GM19023 (cell line): ENCODE measurements around the gene FGF10.

Source experiments
- ATAC-seq: cut with Tn5 transposase; IDR thresholded peaks from one replicate; pipeline ENCODE4 v1.9.1; 2021; ENCODE audit warnings: mild to moderate bottlenecking, moderate library complexity; ENCODE audit not compliant: unreplicated experiment

Gene FGF10

DNA sequence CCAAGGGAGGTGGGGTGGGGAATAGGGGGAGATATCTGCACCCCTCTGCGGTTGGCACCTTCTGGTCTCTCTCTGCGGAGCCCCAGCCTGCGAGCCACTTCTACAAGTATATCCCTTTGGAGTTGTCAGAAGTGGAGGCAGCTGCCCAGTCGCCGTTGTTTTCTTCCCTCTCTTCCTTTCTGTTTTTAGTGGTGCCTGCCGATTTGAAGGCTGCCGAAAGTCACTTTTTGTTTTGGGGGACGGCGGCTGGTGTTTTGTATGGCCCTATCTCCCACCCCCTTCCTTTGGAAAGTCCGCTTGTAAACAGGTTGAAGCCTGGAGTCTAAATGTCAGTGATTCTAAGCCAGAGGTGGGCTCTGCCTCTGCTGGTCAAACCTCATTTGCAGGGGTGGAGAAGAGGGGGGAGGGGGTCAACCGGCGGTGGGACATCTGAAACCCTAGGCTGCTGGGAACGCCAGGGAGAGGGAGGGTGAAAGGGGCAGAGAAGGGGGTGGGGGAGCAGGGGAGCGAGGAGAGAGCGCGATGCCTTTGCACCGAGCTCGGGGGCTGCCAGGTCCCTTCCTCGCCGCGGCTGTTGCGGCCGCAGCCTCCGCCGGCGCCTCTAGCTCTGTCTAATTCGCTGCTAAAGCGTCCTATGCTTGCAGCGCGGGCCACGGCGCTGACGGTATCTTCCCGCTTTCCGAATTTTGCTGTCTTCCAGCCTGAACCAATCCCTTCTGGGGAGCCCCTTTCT lies at the start of gene FGF10:
Gene FGF10 (minus strand): TSS at position 331 of the 733 bp plus-strand sequence. CDS start 738 bp downstream, outside the sequence.
- ATAC-seq, result no peak

DNA sequence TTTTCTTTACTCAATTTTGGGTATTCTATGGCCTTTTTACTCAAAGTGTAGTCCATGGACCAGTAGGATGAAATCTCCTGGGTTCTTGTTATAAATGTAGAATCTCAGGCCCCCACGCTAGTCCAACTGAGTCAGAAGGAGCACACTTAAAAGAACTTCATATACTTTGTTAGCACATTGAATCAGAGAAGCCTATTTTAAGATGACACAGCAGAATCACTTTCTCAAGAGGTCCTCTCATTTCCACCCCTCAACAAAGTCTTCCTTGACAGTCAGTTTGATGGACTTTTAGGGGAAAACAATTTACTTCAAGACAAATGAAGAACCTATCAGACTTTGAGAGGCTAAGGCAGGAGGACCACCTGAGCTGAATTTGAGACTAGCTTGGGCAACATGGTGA lies 37.7 kb upstream of the FGF10 start:
- ATAC-seq, result no peak

DNA sequence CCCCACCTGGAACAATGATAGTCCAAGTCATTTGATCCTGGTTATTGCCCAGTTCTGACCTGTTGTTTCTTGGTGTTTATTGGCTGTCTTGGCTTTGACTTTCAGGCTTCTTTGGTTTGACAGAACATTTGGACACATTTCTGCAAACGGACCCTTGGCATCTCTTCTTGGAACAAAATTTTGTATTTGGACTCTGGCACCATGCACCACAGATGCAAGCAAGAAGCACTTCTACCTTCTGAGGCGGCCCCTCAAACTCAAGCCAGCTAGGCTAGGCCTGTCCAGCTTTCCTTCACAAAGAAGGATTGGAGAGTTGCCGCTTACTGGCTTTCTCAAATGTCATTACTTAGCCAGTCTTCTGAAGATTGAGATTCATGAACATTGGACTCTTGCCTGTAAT lies 23.1 kb upstream of the FGF10 start:
- no peak for ATAC-seq

DNA sequence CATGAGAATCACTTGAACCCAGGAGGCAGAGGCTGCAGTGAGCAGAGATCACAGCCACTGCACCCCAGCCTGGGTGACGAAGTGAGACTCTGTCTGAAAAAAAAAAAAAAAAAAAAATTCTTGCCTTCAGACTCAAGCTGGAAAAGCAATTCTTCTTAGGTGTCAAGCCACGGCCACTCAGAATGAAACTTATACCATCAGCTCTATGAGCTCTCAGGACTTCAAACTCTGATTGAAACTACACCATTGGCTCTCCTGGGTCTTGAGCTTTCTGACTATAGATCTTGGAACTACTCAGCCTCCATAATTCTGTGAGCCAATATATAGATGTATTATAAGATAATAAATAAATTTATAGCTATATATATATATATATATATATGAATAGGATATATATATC lies 12.9 kb upstream of the FGF10 start:
- no peak for ATAC-seq

DNA sequence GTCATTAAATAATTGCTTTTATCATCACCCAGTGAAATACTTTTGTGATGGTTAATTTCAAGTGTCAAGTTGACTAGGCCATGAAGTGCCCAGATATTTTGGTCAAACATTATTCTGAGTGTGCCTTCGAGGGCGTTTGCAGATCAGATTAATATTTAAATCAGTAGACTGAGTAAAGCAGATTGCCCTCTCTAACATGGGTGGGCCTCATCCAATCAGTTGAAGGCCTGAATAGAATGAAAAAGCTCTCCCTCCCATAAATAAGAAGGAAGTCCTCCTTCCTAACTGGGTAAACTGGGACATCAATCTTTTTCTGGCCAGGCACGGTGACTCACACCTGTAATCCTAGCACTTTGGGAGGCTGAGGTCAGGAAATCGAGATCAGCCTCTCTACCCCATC lies 12.4 kb upstream of the FGF10 start:
- no peak for ATAC-seq

DNA sequence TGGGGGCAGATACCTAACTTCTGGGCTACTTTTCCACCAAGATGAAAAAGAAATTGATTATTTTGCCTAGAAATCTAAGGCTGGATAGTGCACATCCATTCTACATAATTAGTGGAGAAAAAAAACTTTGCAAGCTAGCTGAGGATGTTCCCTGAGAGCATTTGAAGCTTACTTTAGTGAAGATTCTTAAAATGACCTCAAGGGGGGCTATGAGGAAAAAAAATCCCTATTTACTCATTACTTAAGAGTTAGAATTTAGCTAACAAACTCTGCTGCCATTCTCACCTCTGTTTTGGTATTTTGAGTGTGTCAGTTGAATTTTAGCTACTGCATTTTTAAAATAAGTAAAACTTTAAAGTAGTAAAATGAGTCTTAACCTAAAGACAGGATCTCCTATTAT lies 9.2 kb upstream of the FGF10 start:
- no peak for ATAC-seq

DNA sequence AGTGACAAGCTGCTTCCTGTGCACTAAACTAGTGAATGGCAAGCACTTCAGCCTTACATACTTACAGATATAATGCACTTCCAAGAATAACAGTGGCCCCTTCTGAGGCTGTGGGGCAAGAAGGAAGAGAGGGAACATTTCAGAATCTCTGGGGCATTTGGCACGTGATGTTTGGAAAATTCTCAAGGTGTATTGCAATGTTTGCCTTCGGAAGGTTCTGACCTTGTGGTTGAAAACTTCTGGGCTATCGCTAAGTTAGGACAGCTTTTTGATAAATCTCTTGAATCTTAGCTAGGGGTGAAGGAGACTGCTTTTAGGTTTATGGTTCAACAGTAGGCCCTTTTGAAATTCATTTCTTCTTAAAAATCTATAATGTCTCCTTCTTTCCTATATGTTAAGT lies 7.1 kb upstream of the FGF10 start:
- no peak for ATAC-seq

DNA sequence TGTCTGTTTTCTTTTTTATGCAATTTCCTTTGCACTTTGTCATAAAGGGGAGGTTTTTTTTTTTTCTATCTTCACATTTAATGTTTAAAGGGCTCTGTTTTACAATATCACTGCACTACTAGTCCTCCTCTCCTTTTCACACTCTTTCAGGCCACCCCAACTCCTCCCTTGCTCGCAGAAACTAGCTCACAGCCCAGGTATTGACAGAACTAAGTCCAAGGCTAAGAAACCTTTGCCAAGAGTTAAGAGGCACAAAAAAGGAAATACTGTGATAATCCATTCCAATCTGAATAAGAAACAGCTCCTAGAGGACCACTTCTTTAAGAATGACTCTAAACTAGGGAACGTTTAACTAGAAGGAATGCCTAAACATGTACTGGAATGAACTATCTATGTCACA lies 1.1 kb upstream of the FGF10 start:
- no peak for ATAC-seq

DNA sequence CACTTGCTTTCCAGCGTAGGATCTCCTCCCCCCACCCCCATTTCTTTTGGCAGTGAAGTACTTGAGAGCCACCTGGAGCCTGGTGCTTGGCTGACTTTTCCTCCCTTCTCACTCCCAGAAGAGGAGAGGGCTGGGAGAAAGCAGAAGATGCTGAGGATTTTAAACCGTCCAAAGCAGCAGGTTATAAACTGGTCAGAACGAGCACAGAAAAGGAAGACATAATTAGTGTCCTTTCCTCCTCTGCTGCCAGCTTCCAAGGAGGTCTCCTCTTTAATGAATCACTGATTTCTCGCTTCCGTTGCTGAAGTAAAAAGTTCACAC lies 563 bp upstream of the FGF10 start:
- no peak for ATAC-seq

DNA sequence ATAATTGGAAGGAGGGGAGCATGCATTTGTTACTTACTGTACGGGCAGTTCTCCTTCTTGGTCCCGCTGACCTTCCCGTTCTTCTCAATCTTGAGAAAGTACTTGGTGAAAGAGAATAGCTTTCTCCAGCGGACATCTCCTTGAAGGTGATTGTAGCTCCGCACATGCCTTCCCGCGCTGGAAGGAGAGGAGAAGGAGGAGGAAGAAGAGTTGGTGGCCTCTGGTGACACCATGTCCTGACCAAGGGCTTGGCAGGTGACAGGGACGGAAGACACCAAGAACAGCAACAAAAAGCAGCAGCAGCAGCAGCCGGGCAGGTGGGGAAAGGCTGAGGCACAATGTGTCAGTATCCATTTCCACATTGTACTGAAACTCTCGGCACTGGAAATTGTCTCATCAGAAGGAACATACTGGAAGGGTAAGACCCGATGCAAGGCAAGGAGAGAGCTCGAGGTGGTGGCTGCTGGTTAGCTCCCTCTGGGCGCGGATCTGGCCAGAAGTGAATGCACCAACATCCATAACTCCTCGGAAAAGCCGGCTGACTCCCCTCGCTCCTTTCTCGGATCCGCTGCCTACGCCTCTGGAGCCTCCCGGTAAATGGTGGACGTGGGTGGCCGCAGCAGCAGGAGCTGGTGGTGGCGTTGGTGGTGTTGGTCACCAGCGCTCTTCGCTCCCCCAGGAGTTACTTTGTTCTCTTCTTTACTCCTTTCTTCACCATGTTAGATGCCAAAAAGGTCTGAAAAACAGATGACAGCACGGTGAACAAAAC lies 715 bp downstream of the FGF10 start:
- no peak for ATAC-seq

DNA sequence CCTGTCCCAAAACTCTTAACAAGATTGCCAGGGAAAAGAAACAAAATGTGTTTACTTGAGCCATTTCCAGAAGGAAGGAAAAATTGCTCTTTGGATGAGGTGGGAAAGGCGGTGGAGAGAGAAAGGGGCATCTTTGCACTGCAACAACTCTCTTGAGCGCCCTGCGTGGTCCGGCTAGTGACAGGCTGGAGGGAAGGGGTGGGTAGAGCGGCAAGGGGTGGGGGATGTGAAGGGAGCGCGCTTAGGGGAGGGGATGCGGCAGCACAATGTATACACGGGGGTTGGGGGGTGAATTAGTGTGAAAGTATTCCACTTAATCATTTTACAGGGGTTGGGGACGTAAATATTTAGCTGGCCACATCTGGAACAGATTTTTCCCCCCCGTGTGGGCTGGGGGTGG lies 1.3 kb downstream of the FGF10 start:
- no peak for ATAC-seq

DNA sequence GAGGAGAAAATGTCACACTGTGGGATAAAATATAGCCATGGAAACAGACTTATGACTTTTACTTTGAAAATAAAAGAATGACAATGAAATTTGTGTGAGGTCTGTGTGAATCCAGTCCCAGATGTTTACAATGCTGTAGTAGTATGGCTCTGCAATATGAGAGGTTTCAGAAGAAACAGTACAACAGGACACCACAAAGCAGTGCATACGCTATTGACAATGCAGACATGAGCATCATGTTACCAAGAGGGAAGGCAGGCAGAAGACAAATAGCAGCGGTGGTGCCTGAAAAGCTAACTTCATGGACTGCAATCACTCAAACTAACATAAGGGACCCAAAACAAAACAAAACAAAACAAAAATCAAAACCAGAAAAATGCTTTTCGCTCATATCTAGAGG lies 1.8 kb downstream of the FGF10 start:
- ATAC-seq, result no peak

DNA sequence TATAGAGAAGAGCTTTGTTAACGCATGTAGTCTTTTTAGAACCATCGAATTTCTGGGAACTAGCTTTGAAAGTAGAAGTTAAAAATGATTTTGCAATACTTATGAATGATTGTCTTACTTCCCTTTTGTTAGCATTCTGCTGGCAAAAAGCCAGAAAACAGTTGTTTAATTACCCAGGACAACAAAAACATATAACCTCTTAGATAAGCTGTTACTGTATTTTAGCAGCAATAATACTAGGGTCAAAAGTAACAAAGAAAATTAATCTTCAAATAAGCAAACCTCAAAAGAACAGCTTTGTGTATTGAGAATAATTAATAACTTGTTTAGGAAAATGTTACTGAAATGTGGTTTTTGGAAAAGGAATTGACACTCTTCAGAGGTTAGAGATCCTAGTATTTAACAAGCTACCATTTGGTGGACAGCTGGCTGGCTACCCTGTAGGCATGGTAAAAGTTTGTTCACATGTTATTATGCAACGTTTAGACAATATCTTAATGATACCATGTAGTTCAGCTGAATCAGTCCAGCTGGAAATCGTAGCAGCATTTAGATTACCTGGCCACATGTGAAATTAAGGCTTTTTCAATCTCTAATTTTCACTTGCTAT lies 3.8 kb downstream of the FGF10 start:
- no peak for ATAC-seq

DNA sequence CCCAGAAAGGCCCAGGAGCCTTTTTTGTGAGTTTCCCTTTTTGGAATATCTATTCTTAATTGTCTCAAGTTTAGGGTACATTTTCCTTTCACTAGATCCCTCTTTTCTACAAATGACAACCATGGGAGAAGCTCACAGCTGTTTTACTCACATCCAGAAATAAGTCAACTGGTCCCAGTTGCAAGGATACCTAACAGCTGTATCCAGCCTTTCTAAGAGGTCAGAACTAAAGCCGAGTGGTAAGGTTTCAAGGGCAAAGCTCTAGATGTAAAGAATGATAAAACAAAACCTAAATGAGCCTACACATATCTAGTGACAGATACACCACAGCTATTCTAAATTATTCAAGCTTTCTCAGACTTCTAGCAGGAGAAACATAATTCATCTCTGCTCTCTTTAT lies 4.4 kb downstream of the FGF10 start:
- no peak for ATAC-seq

DNA sequence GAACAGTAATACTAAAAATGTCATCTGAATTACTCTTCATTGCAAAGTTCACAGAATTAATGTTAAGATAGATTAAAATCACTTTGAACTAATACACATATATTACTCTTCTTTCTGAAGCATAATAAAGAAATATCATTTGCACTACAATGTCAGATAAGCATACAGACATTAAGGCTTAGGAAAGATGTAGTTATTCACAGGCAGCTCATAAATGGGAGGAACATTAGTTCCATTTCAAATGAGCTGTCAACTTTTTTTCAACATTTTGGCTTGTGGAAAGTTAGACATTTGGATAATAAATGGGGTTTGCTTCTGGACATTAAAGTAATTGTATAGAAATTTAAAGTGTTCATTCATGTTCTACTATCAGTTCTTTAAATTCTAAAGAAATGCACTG lies 6.3 kb downstream of the FGF10 start:
- ATAC-seq, result no peak

DNA sequence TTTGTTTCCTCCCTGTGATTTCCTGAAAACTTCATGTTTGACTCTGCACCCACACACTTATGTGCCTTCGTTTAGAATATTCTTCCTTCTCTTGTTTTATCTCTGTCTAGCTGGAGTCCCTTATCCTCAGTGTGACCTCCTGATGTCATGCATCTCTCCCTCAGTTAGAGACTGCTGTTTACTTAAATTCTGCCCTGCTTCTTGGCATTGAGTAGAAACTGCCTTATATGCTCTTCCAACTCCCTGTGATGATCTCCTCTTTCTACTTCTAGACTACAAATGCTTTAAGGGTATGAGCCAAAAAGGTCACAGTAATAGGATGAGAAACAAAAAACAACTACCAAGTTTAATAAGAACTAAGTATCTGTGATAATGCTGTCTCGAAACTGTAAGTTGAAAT lies 12.2 kb downstream of the FGF10 start:
- ATAC-seq, result no peak

DNA sequence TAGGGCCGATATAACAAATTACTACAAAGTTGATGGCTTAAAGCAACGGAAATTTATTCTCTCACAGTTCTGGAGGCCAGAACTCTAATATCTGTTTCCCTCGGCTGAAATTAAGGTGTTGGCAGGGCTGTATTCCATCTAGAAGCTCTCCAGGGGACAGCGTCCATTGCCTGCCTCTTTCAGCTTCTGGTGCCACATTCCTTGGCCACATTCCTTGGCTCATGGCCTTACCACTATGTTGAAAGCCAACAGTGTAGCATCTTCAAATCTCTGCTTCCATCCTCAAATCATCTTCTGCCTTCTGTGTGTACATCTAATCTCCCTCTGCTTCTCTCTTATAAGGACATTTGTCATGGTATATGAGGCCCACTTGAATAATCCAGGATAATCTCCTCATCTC lies 17.2 kb downstream of the FGF10 start:
- ATAC-seq, result no peak

DNA sequence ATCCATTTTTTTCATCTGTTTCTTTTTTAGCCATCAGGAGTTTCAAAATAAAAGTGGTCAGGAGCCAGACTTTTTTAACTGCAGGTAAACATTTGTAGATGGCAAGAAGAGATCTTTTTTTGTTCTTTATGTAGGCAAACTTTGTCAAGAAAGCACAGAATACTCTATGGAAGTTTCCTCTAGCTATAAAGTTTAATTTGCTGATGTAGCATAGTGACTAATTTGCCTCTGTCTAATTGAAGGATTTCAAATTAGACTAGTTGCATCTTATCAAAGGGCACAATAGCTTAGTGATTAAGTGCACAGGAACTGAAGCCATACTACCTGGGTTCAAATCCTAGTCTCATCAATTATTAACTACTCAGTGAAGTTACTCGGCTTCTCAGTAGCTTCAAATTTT lies 22.0 kb downstream of the FGF10 start:
- no peak for ATAC-seq

DNA sequence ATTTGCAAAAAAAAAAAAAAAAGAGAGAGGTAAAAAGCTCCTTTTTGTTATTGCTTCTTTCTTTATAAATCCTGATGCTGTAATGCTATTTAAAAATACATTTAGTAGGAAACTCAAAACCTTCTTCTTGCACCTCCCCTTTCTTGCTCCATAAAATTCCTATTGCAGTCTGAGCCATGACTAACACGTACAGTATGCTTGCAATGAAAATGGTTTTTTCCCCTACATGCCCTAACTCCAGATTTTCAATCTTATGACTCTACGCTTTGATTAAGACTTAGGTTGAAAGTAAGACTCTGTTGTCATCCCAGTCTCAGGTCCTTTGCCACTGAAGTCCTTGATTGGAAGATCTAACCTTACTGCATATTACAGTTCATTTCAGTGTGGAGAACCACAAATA lies 23.9 kb downstream of the FGF10 start:
- ATAC-seq, result no peak

DNA sequence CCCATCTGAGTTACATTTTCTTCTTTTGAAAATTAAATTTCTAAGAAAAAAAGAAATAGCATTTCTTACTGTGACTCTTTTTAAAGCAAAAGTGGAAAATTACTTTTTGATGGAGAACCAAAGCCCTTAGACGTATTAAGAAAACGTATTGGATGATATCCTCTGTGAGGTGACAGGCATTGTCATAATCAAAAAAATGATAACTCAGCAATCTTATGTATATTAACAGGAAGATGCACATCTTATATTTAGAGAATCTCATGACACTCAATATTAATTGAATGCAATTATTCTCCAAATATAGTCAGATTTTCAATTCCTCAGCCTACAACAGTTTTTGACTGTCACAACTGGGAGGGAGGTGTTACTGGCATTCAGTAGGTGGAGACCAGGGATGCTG lies 25.1 kb downstream of the FGF10 start:
- ATAC-seq, result no peak

DNA sequence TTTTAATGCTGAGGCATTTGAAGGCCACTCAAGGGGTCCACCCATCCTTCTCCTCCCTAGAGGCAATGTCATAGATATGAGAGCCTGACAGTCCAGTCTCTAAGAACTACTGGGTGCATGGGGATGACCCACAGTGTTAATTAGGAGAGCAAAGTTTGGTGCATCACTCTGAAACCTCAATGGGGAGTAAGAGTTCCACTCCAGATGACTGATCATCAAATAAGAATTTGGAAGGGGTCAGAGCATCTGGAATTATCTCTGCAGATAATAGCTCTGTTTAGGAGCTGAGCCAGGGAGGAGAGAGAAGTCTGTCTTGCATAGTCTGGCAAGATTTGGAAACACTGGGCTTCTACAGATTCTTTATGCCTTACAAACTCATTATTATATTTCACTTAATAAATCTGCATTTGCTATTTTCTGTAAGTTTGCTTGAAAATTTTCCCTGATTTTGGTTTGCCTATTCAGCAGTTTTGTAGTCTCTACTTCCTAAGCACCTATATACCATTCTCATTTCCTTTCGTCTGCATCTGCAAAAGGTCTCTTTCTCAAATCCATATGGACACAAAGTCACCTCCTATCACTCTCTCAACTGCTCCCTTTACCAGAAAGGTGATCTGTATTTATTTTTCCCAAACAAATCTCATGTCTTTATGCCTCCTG lies 27.7 kb downstream of the FGF10 start:
- ATAC-seq, result no peak

DNA sequence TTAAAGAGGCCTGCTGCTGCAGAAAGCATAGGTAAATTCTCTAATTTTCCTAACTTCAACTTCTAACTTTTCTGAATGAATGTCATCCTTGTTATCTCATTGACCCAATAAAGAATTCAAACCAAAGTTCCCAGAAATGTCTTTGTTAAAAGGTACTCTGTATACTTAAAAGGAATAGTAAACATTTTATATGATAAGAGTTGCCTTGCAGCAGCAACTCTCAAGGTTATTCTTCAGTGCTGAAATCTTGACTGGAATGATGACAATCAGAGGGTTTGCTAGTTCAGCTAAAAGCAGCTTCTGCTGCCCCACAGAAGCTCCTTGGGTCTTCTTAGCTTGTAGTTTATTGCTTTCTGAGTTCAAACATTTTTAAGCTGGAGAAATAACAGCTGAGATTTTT lies 28.3 kb downstream of the FGF10 start:
- ATAC-seq, result no peak
